C1 segment of cervical spinal cord (tissue), 14 donors: Measurements from ENCODE around the gene AP1G1.
"Not testable (repeated sequence)": the region's sequence is repeated elsewhere in the genome, so short reads cannot be mapped to it uniquely, and the experiment has no call there.

Experiments used
- DNase-seq, 14 donors: peaks; one replicate each; lab custom pipeline; 2025; lab: John Stamatoyannopoulos, UW

AP1G1 gene

DNA sequence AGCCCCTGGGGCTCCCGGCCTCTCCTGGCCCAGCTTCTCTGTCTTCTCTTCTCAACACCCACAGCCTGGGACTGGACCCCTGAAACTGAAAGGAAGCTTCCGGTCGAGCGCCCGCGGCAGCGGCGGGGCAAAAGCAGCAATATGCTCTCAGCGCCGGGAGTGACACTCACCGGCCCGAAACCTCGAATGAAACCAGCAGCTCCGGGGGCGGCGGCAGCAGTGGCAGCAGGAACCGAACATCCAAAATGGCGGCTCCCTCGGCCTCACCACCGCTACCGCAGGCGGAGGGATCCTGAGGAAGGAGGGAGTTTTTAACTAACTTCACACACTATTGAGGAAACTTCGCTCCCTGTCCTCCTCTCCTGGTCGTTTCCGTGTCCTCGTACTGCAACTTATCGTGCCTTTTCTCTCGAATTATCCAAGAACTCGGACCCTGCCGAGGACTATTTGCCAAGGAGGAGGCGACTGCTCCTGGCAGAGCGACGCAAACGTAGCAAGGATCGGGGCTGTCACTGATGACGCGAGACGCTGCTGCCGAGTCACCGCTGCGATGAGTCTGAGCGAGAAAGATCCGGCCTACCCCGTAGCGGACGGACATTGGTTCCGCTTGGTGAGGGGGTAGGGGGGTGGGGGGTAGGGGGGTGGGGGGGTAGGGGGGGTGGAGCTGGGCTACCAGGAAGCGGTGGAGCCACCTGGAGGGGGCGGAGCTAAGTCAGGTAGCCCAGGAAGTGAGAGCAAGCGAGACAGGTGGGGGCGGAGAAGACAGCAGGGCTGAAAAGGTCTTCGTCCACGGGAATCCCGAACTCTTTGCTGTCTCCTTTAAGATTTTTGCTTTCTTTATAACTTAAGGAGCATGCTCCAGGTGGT, at the start of gene AP1G1:
Gene AP1G1, minus strand, starts transcription at position 242 of the 867 bp plus-strand sequence. CDS start 19,355 bp downstream, outside the sequence.
- peak; percentile 67 to 97 (median 90) for DNase-seq

DNA sequence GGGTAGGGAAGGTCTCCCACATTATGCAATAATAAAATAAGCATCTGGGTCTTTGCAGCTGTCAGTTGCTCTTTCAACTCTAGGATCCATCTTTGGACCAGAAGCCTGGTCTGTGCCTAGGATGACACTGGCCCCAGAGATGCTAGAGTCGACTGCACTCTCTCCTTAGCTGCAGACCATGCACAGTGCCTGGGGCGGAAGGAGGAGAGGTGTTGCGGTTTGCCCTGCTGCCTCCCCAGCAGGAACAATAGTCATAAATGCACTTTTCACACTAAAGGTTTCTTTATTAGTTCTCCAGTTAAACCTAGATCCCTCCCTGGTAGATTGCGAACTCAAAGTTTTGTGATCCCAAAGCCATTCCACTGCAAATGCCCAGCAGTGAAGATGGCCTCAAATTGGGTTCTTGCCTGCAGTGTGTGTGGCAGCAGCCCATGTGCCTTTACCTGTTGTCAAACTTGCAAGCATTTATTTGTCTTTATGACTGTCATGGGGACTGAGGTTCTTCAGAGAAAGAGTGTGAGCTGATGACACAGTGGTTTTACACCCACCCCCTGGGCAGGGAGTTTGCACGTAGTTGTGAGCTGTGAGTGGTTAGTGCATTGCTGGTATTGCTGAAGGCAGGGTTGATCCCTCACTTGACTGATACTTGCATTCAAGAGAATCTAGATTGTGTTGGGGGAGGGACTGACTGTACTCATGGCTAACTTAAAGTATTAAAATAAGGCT, 47.5 kb upstream of the AP1G1 start:
- no peak for DNase-seq

DNA sequence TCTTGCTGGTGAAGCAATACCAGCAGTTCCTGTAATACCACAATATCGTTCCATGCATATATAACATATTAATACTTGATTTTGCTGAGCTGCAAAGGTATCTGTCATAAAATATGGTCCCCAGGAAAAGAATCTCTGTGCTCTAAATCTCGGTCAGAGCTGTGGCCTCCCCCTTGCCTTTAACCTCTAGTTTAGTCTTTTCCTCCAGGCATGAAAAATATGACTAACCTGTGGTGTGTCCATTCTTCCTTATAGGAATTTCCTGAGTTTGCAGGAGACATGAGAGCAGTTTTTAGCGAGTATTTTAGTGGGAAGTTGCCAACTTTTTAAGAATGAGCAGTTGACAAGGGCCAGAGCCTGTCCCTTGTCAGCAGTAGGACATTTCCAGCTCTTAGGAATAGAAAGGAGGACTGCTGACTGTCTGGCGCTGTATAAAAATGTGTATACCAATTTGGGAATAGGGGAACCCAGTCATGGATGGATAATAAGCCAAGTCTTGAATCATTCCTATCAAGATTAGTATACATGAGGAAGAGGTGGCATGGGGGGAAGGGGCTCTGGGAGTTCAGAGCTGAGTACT, 45.8 kb upstream of the AP1G1 start:
- no peak for DNase-seq

DNA sequence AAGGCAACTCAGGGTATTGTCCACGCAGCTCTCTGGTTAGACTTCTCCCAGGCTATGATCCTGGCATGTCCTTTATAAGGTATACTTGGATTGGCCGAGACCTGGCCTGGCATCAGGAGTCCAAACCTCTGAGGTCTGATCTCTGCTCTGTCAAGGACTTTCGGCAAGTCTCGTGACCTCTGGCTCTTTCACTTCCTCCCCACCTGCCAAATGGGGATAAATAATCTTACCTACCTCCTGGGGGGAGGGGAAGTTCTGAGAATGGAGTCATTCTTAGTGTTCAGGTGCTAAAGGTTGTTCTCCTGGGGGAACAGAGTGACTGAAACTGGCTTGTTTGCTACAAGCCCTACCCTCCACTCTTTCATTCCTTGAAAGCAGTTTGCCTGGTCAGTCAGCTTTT, 44.8 kb upstream of the AP1G1 start:
- DNase-seq, result no peak

DNA sequence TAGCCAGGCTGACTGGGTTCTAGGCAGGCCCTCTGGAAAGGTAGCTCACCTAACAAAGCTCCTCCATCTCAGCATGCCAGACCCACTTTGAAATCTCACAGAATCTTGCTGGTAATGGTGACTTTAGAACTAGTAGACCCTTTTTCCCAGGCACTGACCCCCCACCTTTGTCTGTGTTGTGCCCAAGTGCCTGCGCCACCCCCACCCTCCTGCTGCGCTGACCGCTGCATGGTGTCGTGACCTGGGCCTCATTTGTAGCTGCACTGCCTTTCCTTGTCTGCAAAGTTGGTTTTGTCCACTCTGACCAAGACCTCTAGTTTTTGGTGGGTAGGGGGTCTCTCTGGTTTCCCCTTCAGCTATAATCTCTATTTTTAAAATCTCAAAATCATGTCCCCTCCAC, 43.9 kb upstream of the AP1G1 start:
- DNase-seq, result no peak

DNA sequence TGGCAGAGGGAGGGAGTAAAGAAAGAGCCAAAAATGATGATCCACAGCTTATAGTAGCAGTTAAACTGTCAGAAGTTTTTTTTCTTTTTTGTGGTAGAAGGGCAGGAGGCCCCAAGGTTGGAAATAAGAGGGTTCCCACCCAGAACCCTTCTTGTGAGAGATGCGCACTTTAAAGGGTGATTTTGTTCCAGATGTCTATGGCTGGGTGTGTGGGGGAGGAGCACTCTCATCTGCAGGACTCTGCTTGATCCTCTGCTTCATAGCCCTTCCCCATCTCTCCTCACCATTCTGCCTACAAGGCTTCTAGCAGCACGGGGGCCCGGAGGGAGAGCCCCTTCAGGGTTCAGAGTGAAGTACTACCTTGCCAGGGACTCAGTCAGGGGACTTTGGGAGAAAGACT, 43.5 kb upstream of the AP1G1 start:
- no peak for DNase-seq

DNA sequence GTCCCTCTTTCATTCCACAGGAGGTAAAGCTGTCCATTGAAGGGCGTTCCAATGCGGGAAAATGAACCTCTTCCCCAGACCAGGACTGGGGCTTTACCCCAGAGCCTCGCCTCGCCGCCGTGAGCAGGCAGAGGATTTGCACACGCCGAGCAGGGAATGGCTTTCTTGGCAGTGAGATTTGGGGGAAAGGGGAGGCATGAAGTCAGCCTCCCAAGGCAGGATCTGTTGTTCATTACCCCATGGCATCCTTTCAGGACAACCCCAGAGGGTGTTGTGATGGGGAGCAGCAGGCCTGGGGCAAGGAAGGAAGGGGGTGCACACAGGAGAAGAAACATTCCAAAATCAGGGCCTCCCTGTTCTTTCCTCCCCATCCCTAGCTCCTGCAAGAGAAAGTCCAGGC, 43.1 kb upstream of the AP1G1 start:
- no peak for DNase-seq

DNA sequence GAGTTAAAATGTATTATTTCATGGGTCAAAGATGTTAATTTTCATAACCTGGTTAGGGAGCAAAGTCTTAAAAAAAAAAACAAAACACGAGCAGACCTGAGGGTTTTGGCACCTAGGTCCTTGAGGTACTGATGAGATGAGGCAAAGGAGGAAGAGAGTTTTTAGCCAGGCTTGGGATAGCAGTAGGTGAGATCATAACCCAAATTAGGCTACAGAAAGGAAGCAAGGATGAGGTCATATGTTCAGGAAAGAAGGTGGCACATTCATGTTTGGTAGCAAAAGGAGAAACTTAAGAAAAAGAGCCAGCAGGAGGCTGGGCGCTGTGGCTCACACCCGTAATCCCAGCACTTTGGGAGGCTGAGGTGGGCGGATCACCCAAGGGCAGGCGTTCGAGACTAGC, 40.0 kb upstream of the AP1G1 start:
- no peak for DNase-seq

DNA sequence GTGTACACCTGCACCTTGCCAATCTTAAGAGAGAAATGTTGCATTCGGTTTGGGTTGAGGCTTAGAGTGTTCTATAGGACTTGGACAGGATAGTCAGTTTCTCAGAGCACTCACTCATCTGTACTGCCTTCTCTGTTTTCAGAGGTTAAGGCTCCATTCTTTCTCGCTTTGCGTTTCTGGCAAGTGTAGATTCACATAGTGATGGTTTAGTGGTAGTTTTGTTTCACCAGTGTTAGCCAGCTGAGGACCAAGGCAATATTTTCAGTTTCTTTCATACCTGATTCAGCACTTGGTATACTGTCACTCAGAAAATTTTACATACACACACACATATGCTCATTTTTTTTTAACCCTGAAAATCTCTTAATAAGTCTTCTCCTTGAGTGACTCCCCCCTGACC, 38.5 kb upstream of the AP1G1 start:
- DNase-seq, result no peak

DNA sequence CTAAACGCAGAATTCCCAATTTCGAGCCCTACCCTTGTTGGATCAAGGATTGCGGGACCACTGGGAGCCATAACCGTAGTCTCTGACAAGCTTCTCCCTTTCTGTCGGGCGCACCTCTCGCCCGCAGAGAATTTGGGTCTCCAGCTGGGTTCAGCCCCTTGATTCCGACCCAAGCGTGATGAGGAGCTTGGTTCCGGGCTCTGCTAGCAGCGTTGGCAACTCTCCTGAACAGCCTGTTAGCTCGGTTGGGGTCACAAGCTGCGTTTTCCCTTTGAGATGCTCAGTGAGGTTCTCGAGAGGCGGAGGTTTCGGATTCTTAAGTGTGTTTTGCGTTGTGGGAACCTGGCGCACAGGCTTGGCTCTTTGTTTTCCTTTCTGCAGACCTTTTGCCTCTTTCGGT, 37.8 kb upstream of the AP1G1 start:
- peak in 5 of 14 donors; percentile 24 to 32 (median 27) for DNase-seq

DNA sequence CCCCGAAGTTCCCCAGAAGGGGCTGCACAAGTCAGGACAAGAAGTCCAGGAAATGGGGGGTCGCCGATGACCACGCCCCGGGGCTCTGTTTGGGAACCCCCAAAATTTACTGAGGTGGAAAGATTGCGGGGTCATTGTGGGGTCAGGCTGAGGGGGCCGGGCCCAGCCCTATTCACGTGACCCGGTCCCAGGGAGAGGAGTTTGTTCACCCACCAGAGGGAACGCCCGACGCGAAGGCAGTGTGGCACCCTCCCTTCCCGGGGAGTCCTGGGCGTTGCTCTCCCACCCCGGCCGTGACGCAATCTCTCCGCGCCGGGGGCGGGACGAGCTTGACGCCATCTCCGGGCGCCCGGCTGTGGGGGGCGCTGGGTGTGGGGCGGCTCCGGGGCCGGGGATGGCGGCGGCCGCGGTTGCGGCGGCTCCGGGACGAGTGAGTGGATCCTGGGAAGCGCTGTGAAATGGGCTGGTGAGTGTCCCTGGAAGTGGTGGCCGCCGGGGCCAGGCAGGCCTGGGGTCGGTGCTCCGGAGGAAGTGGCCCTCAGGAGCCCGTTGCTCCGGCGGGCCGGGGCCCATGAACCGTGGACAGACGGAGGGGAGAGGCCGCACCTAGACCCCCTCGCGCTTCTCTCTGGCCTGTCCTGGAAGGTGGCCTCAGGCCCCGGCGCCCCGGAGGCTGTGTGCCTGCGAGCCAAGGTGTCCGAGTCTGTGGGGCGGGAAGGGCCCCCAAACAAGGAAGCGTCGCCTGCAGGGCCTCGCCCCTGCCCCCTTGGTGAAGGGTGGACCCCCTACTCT, 37.2 kb upstream of the AP1G1 start, which contains the start of gene ATXN1L:
Gene ATXN1L, plus strand, starts transcription at position 338 of the 792 bp plus-strand sequence. CDS start 3,765 bp downstream, outside the sequence.
- peak; percentile 17 to 93 (median 78) for DNase-seq

DNA sequence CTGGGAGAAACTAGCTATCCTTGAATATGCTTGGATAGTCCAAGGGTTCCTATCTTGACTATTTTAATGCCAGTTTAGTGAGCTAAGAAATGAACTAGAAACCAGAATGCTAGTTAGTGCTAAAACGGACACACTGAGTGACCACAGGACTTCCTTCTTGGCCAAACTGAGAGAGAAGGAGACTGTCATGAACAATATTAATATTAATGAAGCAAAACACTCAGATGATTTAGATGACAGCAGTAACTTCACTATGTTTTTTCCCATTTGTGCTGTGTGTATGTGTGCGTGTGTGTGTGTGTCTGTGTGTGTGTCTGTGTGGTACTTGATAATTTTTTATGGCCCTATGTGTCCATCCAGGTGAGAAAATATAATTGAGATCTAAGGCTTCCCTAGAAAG, 34.9 kb upstream of the AP1G1 start:
- no peak for DNase-seq

DNA sequence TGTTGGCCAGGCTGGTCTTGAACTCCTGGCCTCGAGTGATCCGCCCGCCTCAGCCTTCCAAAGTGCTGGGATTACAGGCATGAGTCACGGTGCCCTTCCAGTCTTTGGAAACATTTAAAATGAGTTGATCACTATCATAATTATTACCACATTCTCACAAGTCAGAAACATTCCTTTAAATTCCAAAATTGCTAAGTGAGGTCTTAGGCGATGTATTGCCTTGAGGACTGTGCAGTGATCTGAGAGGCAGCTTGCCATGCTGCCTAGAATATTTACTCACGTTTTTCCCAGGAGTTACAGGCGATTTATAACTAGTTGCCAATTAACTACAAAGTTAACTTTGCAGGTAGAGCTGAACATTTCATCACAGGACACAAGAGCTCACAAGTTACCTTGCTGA, 31.4 kb upstream of the AP1G1 start:
- DNase-seq, result no peak

DNA sequence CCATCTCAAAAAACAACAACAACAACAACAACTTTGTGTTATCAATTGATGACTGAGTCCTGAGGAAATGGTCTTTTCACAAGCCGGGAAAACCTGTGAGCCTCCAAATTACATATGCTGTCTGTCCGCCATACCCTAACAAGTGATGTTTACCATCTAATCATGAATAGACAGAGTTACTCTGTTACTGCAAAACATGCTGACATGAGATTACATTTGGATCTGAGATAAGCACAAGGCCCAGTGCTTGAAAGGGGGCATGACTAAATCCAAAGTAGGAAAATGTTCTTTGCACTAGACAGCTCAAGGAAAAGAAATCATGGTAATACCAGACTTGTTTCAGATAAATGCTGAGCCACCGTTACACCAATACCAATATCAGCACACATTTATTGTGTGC, 28.5 kb upstream of the AP1G1 start:
- DNase-seq, result no peak

DNA sequence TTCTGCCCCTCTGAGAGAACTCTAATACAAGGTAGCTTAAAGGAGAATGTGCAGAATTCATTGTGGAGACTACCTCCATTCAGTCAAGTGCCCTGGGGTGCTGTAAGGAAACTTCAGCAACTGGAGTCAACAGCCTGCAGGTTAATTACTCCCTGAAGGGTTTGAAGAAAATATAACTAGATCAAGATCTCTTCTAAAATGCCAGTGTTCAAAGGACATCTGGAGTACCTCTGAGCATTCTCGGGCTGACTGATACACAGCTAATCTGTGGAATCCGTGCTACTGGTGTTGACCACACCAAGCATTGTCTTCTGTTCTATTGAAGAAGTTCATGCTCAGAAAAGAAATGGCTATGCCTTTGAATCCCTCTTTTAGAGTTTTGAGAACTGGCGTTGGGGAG, 25.7 kb upstream of the AP1G1 start:
- DNase-seq, result no peak

DNA sequence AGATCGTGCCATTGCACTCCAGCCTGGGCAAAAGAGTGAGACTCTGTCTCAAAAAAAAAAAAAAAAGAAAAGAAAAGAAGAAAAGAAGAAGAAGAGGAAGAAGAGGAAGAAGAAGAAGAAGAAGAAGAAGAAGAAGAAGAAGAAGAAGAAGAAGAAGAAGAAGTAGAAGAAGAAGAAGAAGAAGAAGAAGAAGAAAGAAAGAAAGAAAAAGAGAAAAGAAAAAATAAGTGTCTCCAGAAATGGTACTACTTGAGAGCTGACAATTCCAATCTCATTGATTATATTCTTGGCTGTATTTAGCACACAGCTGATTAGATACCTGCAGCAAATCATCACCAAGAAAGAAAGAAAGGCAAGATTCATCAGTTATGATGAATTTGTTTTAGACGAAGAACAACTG, 23.5 kb upstream of the AP1G1 start:
- not testable (repeated sequence) for DNase-seq

DNA sequence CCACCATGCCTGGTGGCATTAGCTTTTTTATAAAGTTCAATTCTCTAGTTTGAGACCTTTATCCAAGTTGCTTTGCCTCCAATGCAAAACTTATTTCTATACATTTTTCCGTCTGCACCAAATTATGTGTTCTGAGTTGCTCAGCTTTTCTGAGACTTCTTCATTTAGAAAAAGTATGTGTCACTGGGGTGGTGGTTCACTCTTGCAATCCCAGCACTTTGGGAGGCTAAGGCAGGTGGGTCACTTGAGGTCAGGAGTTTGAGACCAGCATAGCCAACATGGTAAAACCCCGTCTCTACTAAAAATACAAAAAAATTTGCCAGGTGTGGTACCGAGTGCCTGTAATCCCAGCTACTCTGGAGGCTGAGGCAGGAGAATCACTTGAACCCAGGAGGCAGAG, 23.1 kb upstream of the AP1G1 start:
- not testable (repeated sequence) for DNase-seq

DNA sequence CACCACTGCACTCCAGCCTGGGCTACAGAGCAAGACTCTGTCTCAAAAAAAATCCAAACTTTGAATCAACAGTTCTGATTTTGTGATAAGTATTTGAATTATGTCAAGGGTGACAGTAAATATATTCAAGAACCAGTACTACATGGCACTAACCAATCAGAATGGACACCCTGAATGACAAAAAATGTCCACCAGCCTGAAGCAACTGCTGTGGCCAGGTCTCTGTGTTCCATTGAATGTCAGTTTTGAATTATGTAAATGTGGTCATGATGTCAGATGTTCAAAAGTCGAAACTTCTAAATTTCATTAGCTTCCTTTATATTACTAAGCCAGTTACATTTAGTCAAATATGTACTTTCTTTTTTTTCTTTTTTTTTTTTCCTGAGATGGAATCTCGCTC, 21.7 kb upstream of the AP1G1 start:
- no peak for DNase-seq

DNA sequence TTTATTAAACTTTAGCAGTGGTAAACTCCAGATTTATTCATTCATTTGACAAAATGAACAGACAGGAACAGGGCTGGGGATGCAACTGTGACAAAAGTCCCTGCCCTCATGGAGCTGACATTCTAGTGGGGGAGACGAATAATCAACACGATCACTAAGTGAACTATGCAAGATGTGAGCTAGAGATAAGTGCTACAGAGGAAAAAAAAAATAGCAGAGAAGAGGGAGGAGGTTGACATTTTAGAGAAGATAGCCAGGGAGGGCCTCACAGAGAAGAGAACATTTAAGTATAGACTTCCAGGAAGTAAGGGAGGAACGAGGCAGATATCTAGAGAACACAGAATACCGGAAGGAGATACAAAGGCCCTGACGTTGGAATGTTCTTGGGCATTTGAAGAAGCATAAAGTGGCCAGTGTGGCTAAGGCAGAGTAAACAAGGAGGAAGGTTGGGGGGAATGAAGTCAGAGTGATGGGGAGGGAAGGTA, 17.9 kb upstream of the AP1G1 start:
- DNase-seq, result no peak

DNA sequence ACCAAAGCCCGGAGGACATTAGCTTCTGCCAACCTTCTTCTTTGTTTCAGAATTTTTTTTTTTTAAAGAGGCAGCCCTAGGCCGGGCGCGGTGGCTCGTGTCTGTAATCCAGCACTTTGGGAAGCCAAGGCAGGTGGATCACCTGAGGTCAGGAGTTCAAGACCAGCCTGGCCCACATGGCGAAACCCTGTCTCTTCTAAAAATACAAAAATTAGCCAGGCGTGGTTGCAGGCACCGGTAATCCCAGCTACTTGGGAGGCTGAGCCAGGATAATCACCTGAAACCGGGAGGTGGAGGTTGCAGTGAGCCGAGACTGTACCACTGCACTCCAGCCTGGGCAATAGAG, 8.5 kb upstream of the AP1G1 start:
- DNase-seq, result not testable (repeated sequence)

DNA sequence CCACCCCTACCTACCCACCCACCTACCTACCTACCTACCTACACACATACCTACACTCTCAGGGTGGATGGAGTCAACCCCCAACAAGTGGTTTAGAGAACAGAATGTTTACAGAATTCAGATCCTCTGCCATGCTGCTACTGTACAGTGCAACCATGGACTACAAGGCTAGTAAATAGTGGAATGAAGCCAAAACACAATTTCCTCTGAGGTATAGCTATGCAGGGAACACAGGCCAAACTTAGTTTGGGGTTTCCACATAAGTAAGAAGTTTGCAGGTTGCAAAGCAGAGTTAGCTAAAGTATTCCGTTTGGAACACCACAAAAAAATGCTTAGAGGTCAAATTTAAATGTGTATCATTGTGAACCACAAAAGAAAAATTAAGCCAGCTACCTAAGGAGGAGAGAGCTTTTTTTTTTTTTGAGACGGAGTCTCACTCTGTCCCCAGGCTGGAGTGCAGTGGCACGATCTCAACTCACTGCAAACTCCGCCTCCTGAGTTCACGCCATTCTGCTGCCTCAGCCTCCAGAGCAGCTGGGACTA, 2.7 kb upstream of the AP1G1 start:
- no peak for DNase-seq
